Measurements from ENCODE around the gene SUCNR1. TPM values are rescaled to one million over a fixed set of nuclear protein-coding genes. Genes with fewer than 3 reads are reported as not detected.

Gene SUCNR1
- total RNA-seq, 1 donor from 2014 or later = 3.1 TPM

DNA sequence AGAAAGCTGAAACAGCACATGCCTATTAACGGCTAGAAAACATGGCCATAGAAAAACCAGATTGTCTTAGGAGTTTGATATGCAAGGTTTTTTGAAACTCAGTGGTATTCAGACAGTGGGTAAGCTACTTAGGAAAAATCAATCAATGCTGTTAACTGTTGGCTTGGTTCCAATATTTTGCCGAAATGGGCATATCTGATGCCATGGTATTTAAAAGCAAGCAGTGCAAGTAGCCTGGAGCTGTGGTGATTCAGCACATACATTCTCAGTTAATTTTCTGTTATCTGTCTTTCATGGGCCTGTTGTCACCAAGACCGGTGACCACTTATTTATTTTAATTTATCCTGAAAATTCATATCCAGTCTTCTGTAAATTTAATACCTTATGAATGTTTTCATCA, 17.3 kb upstream of the SUCNR1 start:
- DNase-seq (ENCODE audit: low spot score in 2 of 2) = no peak
- no peak overlapping the region for H3K27ac ChIP-seq
- H3K4me3 ChIP-seq = no peak overlapping the region
- no peaks in the 10 kb centered on the region for H3K9me3 ChIP-seq
- intact Hi-C loops (cut with DNase I) = no loop called here
- H3K27me3 ChIP-seq = no peaks in the 10 kb centered on the region
- no peaks in the 10 kb centered on the region for H3K36me3 ChIP-seq
- TF ChIP-seq, protein P1, sequence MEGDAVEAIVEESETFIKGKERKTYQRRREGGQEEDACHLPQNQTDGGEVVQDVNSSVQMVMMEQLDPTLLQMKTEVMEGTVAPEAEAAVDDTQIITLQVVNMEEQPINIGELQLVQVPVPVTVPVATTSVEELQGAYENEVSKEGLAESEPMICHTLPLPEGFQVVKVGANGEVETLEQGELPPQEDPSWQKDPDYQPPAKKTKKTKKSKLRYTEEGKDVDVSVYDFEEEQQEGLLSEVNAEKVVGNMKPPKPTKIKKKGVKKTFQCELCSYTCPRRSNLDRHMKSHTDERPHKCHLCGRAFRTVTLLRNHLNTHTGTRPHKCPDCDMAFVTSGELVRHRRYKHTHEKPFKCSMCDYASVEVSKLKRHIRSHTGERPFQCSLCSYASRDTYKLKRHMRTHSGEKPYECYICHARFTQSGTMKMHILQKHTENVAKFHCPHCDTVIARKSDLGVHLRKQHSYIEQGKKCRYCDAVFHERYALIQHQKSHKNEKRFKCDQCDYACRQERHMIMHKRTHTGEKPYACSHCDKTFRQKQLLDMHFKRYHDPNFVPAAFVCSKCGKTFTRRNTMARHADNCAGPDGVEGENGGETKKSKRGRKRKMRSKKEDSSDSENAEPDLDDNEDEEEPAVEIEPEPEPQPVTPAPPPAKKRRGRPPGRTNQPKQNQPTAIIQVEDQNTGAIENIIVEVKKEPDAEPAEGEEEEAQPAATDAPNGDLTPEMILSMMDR (IDR thresholded peaks at IDR 0.05) = no peak
- H3K4me1 ChIP-seq = no peaks in the 10 kb centered on the region

DNA sequence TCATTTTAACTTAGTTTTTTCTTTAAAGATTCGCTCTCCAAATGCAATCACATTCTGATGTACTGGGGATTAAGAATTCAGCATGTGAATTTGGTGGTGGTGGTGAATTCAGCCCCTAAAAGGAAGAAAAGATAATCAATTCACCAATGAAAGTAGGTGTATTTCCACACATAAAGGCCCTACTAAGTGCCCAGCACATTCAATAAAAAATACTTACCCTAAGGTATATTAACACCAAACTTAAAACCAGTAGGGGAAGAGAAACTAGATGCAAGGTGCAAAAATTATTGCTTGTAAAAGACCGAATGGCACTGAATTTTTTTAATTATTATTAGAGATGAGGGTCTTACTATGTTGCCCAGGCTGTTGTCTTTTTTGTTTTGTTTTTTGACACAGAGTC, 16.8 kb upstream of the SUCNR1 start:
- TF ChIP-seq, protein P1 (IDR thresholded peaks at IDR 0.05) = no peak

DNA sequence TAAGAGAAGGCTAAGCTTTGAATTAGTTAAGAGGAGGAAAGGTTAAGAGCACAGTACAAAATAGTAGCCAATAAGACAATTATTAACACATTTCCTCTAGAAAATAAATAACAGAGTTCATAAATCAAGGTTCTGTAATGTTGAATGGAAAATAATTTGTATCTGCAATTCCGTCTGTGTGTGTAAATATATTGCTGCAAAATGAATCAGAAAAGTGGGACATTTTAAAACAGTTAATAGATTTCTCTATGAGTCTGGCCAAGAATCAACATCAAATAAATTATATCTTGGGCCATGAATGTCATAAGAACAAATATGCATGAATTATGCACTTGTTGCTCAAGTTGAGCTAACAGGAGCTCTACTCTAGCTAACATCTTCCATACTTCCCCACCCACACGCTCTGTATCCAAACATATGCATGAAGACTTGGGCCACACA, 14.2 kb upstream of the SUCNR1 start:
- H3K4me1 ChIP-seq = no peaks in the 10 kb centered on the region
- TF ChIP-seq, protein P1 (IDR thresholded peaks at IDR 0.05) = no peak
- no peak for DNase-seq (ENCODE audit: low spot score in 2 of 2)
- H3K27me3 ChIP-seq = no peaks in the 10 kb centered on the region
- H3K4me3 ChIP-seq = no peak overlapping the region
- H3K36me3 ChIP-seq = no peaks in the 10 kb centered on the region
- intact Hi-C loops (cut with DNase I) = no loop called here
- H3K27ac ChIP-seq = no peak overlapping the region
- no peaks in the 10 kb centered on the region for H3K9me3 ChIP-seq

More for the DNA sequence above, 16.8 kb upstream of the SUCNR1 start:
- Histone ChIP-seq H3K4me1 (no peaks in the 10 kb centered on the region), H3K27ac (no peak overlapping the region), H3K9me3 (no peaks in the 10 kb centered on the region), H3K4me3 (no peak overlapping the region), H3K27me3 (no peaks in the 10 kb centered on the region), H3K36me3 (no peaks in the 10 kb centered on the region)
- no peak for DNase-seq (ENCODE audit: low spot score in 2 of 2)
- intact Hi-C loops (cut with DNase I) = no loop called here

DNA sequence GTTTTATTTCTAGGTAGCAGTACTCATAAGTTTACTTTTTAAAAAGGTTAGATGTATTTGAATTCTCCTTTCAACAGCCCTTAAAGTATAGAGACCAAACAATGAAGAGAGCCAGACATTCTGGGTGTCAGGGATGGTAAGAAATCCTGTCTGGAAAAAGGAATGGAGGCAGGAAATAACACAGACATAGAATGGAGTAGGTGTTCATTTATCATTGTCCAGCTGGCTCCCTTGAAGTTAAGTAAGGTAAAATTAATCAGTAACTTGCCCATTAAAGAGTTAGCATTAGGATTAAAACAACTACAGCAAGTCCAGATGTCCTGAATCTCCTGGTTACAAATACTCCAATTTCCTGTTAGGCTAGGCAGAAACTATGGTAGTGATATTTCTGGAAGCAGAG, 13.5 kb upstream of the SUCNR1 start:
- Histone ChIP-seq H3K4me1 (no peaks in the 10 kb centered on the region), H3K27ac (no peak overlapping the region)
- no peak for DNase-seq (ENCODE audit: low spot score in 2 of 2)

DNA sequence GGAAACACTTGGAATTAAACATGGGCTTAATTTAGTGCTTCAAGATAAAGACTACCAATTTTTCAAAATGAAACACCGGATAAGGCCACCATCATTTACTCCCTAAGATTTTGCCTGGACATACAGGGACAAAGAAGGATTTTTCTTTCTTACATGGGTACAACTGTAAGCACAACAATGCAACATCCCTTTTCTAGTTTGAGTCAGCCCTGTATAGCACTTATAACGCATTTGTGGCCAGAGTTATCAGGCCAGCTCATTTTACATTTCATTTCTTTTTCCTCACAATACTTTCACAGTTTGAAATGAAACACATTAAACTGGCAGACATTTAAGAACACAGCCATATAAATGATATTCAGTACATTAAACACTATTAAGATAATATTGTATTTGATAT, 9.8 kb upstream of the SUCNR1 start:
- DNase-seq (ENCODE audit: low spot score in 2 of 2) = no peak
- H3K27ac ChIP-seq = no peak overlapping the region
- intact Hi-C loops (cut with DNase I) = no loop called here
- no peaks in the 10 kb centered on the region for H3K9me3 ChIP-seq
- no peaks in the 10 kb centered on the region for H3K4me1 ChIP-seq
- TF ChIP-seq, protein P1 (IDR thresholded peaks at IDR 0.05) = no peak
- H3K4me3 ChIP-seq = no peak overlapping the region
- no peaks in the 10 kb centered on the region for H3K27me3 ChIP-seq
- H3K36me3 ChIP-seq = no peaks in the 10 kb centered on the region

More for the DNA sequence above, 13.5 kb upstream of the SUCNR1 start:
- Histone ChIP-seq H3K36me3 (no peaks in the 10 kb centered on the region), H3K27me3 (no peaks in the 10 kb centered on the region), H3K9me3 (no peaks in the 10 kb centered on the region), H3K4me3 (no peak overlapping the region)
- TF ChIP-seq, protein P1 (IDR thresholded peaks at IDR 0.05) = no peak
- intact Hi-C loops (cut with DNase I) = no loop called here

All from ascending aorta (tissue), 2 donors.